HG03025 (cell line): ENCODE measurements around the gene MED14.
"Not testable (repeated sequence)": the region's sequence is repeated elsewhere in the genome, so short reads cannot be mapped to it uniquely, and the experiment has no call there.

Experiments used
- ATAC-seq: cut with Tn5 transposase; IDR thresholded peaks from one replicate; pipeline ENCODE4 v1.9.1; 2021; ENCODE audit warnings: mild to moderate bottlenecking, moderate library complexity; ENCODE audit not compliant: unreplicated experiment, low FRiP score

The MED14 gene

DNA sequence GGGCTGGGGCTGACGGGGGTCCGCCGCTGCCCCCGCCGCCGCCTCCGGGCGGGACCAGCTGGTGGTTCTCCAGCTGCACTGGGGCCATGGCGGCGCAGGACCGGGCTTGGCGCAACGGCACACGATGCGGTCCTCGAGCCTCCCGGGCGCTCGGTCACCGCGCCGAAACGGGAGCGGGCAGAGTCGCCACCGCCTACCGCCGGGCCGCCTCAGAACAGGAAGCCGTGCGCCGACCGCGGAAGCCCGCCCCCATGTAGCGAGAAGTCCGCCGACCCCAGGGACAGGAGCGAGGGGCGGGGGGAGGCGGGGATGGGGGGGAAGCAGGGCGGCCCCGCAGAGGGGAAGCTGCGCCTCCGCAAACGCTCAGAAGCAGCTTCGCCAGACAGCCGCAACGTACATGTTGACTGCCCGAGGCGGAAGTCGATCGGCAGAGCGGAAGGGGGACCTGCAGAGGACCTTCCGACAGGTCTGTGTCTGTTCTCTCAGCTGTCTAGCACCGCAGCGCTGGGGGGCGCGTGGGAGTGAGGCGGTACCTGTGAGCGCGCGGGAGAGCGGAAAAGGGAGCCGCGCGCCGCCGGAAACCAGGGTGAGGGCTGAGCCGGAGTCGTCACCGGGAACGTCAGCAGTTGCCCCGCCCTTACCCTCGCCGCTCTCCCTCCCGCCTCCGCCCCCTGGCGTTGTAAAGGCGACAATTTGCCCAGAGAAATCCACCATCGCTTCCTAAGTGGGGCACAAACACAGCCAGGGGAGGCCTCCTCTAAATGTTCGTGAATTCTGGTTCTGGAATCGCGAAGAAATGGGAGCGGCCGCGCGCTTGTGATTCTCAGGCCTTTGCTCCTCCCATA, at the start of gene MED14:
TSS of gene MED14 (minus strand) at position 218 of the 845 bp plus-strand sequence. CDS start at position 88, 130 bp downstream.
- peak; percentile 93 for ATAC-seq

DNA sequence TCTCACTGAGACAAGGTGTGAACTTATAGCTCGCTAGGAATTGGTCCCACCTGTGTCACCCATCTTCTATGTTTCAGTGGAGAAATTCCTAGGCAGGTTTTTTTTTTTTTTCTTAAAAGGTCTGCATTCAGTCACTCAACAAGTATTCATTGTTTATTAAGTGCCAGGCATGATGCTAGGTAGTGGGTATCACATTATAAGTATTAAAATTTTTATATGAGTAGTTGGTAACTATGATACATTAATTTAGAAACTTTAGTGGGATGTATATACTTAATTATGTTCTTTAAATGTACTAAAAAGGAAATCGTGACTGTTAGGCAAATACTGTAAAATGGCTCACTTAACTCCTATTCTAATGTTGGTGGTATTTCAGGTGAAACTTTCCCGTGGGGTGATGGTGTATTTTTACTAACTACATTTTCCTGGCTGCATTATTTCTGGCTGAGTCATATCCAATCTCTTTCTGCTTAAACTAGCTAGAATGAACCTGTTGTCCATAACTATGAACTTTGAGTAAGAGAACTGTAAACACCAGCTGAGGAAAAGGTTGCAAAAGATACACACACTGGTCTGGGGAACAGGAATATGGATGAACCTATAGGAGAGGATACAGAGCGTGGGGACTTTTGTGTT, 49.3 kb upstream of the MED14 start:
- ATAC-seq = no peak

DNA sequence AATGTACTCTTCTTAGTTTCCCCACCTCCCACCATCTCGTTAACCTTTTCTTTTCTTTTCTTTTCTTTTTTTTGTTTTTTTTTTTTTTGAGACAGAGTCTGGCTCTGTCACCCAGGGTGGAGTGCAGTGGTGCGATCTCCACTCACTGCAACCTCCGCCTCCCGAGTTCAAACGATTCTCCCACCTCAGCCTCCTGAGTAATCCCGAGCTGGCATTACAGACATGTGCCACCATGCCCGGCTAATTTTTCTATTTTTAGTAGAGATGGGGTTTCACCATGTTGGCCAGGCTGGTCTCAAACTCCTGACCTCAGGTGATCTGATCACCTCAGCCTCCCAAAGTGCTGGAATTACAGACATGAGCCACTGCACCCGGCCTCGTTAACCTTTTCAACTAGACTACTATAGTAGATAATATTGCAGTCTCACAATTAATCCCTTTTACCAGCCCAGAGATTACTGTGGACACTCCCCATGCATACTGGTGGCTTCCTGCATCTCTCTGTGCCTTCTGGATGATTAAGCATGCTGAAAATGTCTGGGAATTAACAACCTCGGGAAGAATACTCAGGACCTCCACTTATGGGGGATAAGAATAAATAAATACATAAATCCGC, 47.4 kb upstream of the MED14 start:
- ATAC-seq = not testable (repeated sequence)

DNA sequence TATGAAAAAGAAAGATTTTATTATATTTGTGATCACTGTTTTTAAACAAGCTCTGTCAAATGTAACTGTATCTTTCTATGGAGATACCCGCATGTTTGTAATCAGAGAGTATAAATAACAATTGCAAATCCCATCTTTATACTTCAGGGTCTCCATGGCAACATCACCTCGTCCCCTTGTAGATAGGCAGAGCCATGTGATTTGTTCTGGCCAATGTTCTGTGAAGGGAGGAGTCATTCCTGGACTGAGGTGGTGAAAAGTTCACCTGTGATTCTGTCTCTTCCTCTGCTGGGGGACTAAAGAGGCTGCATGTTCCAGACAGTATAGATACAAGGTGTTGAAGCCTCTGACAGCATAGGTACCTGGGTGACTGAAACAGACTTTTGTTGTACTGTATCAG, 45.6 kb upstream of the MED14 start:
- ATAC-seq = no peak

DNA sequence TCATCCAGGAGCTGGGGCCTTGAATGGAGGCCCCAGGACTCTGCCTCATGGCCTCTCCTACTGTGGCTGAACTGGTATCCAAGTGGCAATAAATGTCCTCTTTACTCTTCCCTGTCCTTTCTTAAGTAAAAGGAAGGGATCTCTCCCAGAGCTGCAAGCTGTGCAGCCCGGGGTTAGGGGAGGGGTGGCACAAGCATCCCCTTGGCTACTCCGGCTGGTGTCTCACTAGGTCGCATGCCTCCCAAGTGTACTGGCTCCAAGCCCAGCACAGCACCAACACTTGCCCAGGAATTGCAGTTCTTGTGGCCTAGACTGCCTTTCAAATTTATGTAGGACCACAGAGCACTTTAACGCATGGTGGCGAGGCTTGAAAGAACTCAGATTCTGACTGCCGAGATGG, 44.7 kb upstream of the MED14 start:
- ATAC-seq = no peak

DNA sequence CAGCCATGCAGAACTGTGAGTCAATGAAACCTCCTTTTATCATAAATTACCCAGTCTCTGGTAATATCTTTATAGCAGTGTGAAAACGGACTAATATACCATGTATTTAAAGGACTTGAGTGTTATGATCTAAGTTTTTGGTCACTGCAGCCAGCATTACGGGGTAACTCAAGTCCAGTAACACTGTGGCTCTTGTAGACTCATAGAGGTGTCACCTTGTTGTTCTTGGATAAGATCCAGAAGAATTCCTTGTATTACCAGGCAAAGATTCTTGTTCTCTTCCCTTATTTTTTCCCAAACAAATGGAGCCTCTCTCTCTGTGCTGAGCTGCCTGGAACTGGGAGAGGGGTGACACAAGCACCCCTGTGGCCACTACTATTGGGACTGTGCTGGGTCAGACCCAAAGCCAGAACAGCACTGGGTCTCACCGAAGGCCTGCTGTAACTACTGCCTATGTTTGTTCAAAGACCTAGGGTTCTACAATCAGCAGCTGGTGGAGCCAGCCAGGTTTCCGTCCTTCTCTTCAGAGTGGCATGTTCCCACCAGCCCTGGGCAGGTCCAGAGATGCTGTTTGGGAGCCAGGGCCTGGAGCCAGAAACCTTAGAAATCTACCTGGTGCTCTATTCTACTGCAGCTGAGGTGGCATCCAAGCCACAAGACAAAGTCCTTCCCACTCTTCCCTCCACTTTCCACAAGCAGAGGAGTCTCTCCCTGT, 43.7 kb upstream of the MED14 start:
- ATAC-seq = no peak

DNA sequence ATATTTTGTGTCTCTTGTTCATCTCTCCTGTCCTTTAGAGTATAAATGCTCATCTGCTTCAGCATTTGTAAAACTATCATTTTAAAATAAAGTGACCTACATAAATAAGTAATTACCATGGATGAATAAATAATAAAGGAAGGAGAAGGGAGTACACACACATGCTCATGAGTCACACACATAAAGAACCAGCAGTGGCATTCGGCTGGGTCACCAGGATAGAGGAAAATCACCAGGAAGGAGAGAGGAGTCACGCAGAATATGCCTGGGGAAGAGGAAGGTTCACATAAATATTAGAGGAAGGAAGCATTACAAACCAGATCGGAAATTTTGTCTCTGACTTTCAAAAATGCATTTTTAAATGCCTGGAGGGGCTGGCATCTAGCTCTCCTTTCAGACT, 38.5 kb upstream of the MED14 start:
- no peak for ATAC-seq

DNA sequence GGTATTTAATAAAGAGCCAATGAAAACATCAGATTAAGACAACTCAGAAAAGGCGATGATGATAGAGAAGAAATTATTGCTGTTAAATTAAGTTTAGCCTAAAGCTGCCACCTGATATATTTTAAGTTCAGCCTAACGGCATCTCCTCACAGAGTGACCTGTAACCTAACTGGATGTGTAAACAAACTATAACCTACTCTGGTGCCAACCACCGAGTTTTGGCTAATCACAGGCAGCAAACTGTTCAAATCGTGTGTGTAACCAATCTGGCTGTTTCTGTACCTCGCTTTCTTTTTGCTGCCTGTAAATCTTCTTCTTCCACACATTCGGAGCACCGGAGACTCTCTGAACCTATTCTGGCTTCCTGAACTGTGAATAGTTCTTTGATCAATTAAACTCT, 37.8 kb upstream of the MED14 start:
- ATAC-seq = no peak

DNA sequence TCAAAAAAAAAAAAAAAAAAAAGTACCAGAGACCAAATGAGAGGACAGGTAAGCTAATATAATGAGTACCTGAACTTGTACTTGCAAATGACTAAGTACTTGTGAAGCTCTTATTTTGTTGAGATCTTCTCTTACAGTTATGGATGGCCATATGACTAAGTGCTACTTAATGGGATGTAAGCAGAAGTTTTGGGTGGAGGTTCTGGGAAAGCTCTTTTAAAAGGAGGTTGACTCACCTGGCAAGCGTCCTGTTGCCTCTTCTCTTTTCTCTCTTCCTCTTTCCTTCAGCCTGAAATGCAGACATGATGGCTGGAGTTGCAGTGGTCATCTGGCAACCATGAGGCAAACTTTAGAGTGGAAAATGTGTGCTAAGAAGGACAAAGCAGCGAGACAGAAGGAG, 36.9 kb upstream of the MED14 start:
- ATAC-seq = no peak

DNA sequence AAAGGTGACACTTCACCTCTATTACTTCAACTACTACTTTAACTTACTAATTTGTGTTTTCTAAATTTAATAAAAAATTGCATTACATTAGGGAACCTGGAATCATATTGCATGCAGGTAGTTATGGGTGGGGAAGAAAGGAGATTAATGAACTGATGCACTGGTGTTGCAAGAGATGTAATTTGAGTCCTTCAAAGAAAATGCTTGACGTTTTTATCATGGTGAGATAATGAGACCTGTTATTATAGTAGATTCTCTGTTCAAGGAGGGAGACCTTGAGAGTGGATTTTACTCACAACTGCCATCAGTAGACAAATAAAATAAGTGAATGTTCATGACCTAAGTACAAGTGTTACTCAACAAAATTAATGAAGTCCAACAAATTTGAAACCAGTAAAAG, 26.4 kb upstream of the MED14 start:
- no peak for ATAC-seq

DNA sequence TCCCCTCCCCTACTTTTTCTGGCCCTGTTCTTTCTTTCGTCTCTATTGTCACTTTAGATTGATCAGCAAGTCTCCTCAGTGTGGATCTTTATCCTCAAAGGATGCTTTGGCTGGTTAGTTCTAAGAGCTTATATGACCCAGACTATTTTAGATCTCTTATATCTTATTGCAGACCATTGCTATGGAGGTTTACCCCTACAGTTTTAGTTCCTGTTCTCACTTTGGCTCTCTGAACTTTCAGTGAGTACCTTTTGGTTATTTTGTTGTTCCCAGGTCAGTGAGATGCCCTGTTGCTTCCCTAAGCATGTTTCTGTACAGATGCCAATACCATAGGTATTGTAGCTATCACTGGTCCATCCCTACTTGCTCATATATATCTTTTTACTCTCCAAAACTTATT, 24.0 kb upstream of the MED14 start:
- ATAC-seq = no peak

DNA sequence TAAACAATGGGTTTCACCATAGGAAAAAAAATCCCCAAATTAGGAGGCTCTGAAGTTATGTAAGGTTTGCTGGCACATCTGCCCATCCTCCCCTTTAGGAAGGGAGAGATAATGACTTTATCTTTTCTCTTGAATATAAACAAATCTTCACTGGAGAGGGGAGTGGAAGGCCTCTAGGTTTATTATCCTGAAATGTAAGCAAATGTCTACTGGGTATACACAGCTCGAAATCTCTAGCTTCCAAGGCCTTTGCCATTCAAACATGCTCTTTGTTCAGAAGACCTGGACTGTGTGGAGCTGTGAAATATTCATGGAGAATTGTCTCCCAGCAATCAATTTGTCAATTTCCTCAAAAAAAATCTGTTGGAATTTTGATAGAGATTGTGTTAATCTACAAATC, 21.7 kb upstream of the MED14 start:
- ATAC-seq = no peak

DNA sequence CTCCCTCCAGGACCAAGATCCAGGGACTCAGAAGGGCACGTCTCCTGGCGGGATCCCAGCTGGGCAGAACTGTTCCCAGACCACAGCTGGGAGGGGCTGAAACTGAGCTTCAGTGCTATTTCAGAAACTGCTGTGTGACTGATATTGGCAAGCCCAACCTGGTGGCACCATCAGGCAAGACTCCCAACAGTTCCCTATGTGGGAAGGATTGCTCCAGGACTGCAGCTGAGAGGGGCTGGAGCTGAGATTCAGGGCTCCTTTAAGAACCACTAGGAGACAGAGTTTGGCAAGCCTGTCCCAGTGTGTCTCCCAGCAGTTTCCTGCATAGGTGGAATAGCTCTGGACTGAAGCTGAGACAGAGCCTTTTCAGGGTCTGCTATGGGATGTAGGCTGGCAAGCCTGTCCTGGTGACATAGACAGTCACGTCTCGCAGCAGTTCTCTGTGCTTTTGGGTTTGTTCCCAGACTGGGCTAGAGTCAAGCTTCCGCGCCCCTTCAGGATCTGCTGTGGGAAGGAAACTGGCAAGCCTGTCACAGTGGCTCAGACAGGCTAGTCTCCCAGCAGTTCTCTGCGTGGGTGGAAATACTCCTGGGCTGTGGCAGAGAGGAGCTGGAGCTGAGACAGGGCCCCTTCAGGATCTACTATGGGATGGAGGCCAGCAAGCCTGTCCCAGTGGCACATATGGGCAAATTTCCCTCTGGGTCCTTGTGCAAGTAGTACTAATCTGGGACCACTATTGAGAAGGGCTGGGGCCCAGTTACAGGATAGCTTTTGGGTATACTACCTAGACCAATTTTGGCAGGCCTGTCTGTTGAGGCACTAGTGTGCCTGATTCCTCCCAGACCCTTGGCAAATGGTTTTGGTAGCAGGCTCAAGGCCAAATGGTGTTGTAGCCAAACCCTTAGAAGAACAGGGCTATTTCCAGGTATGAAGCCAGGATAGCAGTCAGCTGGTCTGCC, 20.2 kb upstream of the MED14 start:
- no peak for ATAC-seq

DNA sequence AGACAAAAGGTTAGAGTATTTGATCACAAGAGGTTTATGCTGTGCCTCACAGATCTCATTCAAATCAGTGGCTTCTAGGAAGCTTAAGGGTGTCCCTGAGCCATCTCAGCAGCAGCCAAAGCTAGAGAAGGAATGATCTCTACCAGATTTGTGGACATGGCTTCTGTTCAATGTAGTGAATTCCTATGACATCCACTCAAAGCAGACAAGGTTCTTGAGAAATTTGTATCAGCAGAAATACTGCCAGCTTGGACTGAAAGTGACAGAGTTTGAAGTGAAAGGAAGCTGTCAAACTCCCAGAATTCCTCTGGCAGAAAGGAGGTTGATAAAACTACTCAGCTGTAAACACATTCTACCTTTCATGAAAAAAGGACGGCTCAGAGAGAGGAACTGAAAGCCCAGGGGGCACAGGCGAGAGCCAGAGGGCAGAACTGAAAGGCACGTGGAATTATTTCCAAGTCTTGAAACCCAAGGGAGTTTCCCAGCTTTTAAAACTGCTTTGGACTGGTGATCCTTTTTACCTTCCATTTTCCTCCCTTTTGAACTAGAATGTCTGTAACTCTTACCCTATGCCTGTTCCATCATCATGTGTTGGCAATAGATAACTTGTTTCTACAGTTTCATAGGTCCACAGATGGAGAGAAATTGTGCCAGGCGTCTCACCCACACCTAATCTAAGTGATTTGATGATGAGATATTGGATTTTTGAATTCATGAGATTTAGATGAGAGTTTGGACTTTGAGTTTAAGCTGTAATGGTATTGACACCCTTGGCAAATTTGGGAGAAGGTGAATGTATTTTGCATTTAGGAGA, 14.5 kb upstream of the MED14 start:
- ATAC-seq = no peak

DNA sequence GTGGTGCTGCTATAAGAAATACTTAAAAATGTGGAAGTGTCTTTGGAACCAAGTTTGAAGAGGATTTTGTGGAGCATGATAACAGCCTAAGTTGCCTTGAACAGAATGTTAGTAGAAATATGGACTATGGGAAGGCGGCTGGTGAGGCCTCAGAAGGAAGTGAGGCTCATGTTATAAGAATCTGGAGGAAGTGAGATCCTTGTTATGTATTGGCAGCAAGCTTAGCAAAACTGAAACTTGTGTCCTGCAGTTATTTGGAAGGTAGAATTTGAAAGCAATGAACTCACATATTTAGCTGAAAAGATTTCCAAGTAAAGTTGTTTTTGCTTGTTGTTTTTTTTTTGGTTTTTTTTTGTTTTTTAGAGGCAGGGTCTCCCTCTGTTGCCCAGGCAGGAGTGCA, 13.6 kb upstream of the MED14 start:
- no peak for ATAC-seq

DNA sequence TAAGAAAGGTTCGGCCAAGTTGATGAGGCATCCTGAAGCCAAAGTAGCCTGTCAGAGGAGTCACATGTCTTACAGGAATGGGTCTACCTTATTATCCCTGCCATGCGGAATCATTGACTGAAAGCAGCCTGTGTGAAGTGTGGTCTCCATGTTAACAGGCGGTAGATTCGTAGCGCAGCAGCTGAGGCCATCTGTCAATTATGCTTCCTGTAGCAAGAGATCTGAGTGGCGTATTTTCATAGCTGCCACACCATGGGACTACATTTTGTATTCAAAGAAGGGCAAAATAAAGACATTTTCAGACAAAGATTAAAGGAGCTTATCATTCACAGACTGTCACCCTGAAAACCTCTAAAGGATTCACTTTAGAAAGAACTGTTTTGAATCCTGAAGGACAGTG, 11.2 kb upstream of the MED14 start:
- no peak for ATAC-seq

DNA sequence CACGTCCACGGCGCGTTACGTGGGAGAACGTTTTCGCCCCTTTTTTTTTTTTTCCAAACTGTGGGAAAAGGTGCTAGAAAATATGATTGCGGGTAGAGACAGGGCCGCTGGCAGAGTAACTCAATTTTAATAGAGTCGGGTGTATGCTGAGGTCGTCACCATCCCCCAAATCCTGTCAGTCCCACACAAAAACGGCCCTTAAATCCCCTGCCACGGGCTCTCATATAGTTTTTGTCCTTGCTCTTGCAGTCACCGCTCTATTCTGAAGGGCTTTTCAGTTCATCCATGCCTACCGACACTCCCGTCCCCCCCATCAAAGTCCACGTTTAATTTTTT, 796 bp upstream of the MED14 start:
- ATAC-seq = no peak

DNA sequence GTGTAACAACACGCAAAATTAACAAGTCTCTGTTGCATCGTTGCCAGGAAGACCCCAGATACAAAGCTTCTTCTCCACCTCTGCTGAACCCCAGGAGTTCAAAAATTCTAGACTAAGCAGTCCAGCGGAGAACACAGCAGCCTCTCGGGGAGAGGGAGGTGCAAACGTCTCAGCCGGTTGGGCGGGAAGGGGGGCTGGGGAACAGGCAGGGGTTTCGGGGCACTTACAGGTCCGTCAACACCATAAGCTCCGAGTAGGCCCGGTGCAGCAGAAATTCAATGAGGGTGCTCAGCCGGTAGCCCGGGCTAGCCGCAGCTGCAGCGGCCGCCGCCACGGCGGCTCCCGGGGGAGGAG, 394 bp downstream of the MED14 start:
- no peak for ATAC-seq

DNA sequence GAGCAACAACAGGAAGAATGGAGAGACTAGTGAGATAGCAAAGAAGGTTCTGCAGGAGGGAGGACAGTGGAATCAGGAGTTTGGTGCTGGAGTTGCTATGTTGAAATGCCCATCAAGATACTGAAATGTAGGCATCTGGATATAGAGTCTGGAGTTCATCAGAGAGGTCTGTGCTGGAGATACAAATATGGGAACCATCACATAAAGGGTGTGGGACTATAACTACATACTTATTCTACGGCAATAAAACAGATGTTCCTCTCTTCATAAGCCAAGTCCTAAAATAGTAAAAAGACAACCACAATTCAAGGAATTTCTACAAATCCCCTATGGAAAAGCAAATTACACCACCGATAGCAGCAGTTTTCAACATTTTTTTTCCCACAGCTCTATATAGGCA, 1.6 kb downstream of the MED14 start:
- ATAC-seq = no peak
